Body of pancreas (tissue), 4 donors: ENCODE data around the gene RAPGEF1. TPM values are rescaled to one million over a fixed set of nuclear protein-coding genes. Genes with fewer than 3 reads are reported as not detected.
A peak's percentile ranks its signal among the peaks of the same experiment; 100 is the strongest.

ENCODE experiments used
- ATAC-seq: fragments of 150-250 bp; one replicate; pipeline ENCODE4 v1.9.1; 2016
- DNase-seq, 4 donors: peaks; one replicate each; pipeline ENCODE4 v3.0.0-alpha.2; 2019
- H3K27ac ChIP-seq, 4 donors: fragments of 200-600 bp; sonication (generic); 1 replicate in 3 of 4; 2 replicates in 1 of 4; pipeline versions ENCODE4 v1.5.1 to v1.6.1; 2016 to 2019; ENCODE audit warnings: mild to moderate bottlenecking in 1 of 4, mixed read lengths in 1 of 4, moderate library complexity in 1 of 4
- H3K27me3 ChIP-seq, 2 donors: fragments of 200-600 bp; sonication (generic); one replicate each; pipeline ENCODE4 v1.6.0; 2016; ENCODE audit warnings: mild to moderate bottlenecking in 1 of 2
- H3K36me3 ChIP-seq, 2 donors: fragments of 200-600 bp; sonication (generic); replicated peaks in 1 of 2; 2 replicates each; pipeline ENCODE4 v1.5.1; 2016; ENCODE audit warnings: low read depth in 2 of 2; ENCODE audit not compliant: insufficient read depth in 1 of 2
- H3K4me1 ChIP-seq: fragments of 200-600 bp; sonication (generic); one replicate; pipeline ENCODE4 v1.6.0; 2016
- H3K4me3 ChIP-seq, 2 donors: fragments of 200-600 bp; sonication (generic); 1 replicate in 1 of 2; 2 replicates in 1 of 2; pipeline ENCODE4 v1.5.1; 2016 to 2019
- H3K9me3 ChIP-seq, 3 donors: fragments of 200-600 bp; sonication (generic); 1 replicate in 2 of 3; 2 replicates in 1 of 3; pipeline ENCODE4 v1.5.1; 2016
- POLR2A ChIP-seq, 3 donors: fragments of 450-650 bp; IDR thresholded peaks; one replicate each; pipeline ENCODE4 v1.6.1; 2016; ENCODE audit warnings: antibody characterized with exemption in 3 of 3, mild to moderate bottlenecking in 2 of 3
- WGBS, 2 donors: methylation state at CpG; one replicate each; pipeline ENCODE4 v1.1.5; 2017; 5-methylcytosine and 5-hydroxymethylcytosine counted together
- intact Hi-C: fragments of 100-400 bp; cut with DNase I; formaldehyde crosslinking; loops from one replicate; pipeline ENCODE4 v1.15.1; 2023
- total RNA-seq, 2 donors: library from RNA; depleted of rRNA; stranded (reverse); fragments of >200 nt; gene quantifications; one replicate each; pipeline ENCODE4 v1.1.0, GENCODE V29; 2016
- TF ChIP-seq, protein P1 (sequence below), 7 experiments: fragments of 450-650 bp in 4 of 7; fragments of 200-600 bp in 3 of 7; sonication (generic) in 3 of 7; IDR thresholded peaks; one replicate each; pipeline ENCODE4 v1.5.1; 2016 to 2019; ENCODE audit warnings: antibody characterized with exemption in 7 of 7

Gene RAPGEF1
- total RNA-seq, 2 donors from 2014 or later = 30.1 to 70.5 TPM

DNA sequence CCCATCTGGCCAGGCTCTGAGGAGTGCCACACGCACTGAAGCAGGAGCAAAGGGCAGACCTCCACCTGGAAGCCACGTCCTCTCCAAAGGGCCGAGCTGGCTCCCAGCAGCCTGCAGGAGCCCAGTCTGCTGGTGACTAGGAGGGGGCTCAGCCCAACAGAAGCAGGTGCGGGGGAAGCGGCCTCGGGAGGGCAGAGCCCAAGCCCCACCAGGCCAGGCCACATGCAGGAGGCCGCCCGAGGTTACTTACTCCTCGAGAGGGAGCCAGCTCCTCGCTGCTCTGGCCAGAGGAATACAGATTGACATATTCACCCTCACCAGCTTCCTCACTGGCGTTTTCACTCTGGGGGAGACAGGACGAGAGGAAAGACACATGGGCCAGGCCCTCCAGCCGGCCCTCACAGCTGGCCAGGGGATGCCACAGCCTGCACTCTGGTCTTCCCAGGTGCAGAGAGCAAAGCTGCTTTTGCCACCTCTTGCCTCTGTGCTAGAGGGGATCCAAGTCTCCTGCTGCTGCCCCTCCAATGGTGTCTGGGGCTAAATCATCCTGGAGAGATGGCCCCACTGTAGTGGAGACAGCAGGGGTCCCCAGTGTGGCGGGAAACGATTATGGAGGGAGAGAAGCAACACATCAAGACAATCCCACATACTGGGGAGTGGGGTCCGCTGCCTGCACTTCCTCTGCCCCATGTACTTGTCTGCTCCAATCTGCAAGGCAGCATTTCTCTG is 136.0 kb downstream of the RAPGEF1 start:
- Histone ChIP-seq H3K9me3 (no peaks in the 10 kb centered on the region), H3K4me1 (peaks cover 29% of the 10 kb centered on the region), H3K36me3 (peaks cover 0 to 9% of the 10 kb centered on the region in 2 donors), H3K27ac (no peak overlapping the region), H3K27me3 (no peaks in the 10 kb centered on the region), H3K4me3 (no peak overlapping the region)
- intact Hi-C loops = no loop called here
- ATAC-seq = no peak
- WGBS, 2 donors = 86 to 98% methylated on average over 5 to 14 of the region's 16 CpGs
- no peak for DNase-seq
- TF ChIP-seq, protein P1, sequence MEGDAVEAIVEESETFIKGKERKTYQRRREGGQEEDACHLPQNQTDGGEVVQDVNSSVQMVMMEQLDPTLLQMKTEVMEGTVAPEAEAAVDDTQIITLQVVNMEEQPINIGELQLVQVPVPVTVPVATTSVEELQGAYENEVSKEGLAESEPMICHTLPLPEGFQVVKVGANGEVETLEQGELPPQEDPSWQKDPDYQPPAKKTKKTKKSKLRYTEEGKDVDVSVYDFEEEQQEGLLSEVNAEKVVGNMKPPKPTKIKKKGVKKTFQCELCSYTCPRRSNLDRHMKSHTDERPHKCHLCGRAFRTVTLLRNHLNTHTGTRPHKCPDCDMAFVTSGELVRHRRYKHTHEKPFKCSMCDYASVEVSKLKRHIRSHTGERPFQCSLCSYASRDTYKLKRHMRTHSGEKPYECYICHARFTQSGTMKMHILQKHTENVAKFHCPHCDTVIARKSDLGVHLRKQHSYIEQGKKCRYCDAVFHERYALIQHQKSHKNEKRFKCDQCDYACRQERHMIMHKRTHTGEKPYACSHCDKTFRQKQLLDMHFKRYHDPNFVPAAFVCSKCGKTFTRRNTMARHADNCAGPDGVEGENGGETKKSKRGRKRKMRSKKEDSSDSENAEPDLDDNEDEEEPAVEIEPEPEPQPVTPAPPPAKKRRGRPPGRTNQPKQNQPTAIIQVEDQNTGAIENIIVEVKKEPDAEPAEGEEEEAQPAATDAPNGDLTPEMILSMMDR (IDR thresholded peaks at IDR 0.05) = no peak
- no peak for TF ChIP-seq POLR2A (IDR thresholded peaks at IDR 0.05)

DNA sequence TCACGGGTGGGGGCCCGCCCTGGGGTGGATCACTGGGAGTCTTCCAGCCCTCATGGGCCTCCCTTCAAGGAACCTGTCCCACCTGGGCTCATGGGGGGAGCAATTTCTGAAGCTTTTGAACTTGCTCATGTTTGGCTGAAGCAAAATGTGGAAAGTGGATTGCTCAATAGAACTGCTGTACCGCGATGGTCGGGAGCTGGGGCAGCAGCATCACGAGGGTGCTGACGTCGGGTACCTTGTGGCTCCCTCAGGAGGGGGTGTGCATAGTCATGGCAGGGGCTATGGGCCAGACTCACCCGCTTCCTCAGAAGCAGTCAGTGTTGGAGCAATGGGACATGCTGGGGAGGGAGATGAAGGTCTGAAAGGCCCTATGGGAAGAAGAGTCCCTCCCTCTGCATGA is 136.7 kb downstream of the RAPGEF1 start:
- no peaks in the 10 kb centered on the region for H3K9me3 ChIP-seq
- no peak overlapping the region for H3K27ac ChIP-seq
- whole genome bisulfite sequencing, 2 donors = 90 to 100% methylated on average over 1 to 9 of the region's 9 CpGs
- peaks cover under 1 to 12% of the 10 kb centered on the region in 2 donors for H3K36me3 ChIP-seq
- intact Hi-C loops = no loop called here
- no peaks in the 10 kb centered on the region for H3K27me3 ChIP-seq
- TF ChIP-seq, protein P1 (IDR thresholded peaks at IDR 0.05) = no peak
- TF ChIP-seq POLR2A (IDR thresholded peaks at IDR 0.05) = no peak
- no peak for ATAC-seq
- DNase-seq = no peak
- no peak overlapping the region for H3K4me3 ChIP-seq
- peaks cover 22% of the 10 kb centered on the region for H3K4me1 ChIP-seq

DNA sequence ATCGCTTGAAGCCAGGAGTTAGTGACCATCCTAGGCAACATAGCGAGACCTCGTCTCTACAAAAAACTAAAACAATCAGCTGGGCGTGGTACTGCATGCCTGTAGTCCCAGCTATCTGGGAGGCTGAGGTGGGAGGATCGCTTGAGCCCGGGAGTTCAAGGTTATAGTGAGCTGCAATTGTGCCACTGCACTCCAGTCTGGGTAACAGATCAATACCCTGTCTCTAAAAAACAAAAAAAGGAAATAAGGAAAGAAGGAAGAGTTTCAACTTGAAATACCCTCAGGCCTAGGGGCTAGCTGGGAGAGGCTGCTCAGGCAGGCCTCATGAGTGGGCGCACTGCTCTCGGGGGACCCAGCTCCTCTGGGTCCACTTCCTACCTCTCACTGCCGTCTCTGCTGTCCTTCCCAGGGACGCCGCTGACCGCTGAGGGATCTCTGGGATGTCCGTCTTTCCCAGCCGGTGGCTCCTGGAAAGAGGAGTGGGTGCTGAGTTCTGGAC is 138.1 kb downstream of the RAPGEF1 start:
- H3K36me3 ChIP-seq = peaks cover 8 to 14% of the 10 kb centered on the region in 2 donors
- peaks cover 9% of the 10 kb centered on the region for H3K4me1 ChIP-seq
- WGBS, 2 donors = 86 to 90% methylated on average over 11 to 14 of the region's 14 CpGs

DNA sequence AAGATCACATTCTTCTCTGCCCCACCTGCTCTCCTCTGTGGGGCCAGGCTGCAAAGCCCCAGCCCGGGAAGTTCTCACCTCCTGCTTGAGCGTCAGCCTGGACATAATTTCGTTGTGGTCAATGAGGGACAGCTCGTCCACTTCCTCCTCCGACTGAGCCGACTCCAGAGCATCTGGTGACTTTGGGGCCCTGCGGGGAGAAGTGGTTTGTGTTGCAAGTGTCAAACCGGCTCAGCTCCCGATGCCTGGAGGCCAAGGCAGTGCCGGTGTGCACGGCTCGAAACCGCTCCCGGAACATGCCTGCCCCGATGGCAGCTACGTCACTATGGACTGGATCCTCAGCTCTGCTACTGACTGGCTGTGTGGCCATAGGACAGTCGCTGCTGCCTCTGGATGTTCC is 141.8 kb downstream of the RAPGEF1 start:
- intact Hi-C loops = no loop called here
- peak in 1 of 4 donors; percentile 78 for DNase-seq
- TF ChIP-seq, protein P1 (IDR thresholded peaks at IDR 0.05) = no peak
- peak in 1 of 3 donors; percentile 4 for TF ChIP-seq POLR2A (IDR thresholded peaks at IDR 0.05)
- Histone ChIP-seq H3K36me3 (peaks cover 8 to 24% of the 10 kb centered on the region in 2 donors), H3K27ac (peak overlapping the region in 1 of 4 donors; percentile 50), H3K4me1 (no peaks in the 10 kb centered on the region), H3K4me3 (no peak overlapping the region), H3K27me3 (no peaks in the 10 kb centered on the region), H3K9me3 (no peaks in the 10 kb centered on the region)
- WGBS, 2 donors = 64 to 87% methylated on average over 10 to 17 of the region's 17 CpGs
- ATAC-seq = no peak

More for the DNA sequence above, 138.1 kb downstream of the RAPGEF1 start:
- no peaks in the 10 kb centered on the region for H3K9me3 ChIP-seq
- no peak overlapping the region for H3K4me3 ChIP-seq
- intact Hi-C loops = no loop called here
- H3K27ac ChIP-seq = no peak overlapping the region
- no peak for ATAC-seq
- TF ChIP-seq, protein P1 (IDR thresholded peaks at IDR 0.05) = no peak
- TF ChIP-seq POLR2A (IDR thresholded peaks at IDR 0.05) = no peak
- no peaks in the 10 kb centered on the region for H3K27me3 ChIP-seq
- no peak for DNase-seq
